ENCODE data around the gene PTPN9.
"Not testable (repeated sequence)": the region's sequence is repeated elsewhere in the genome, so short reads cannot be mapped to it uniquely, and the experiment has no call there.

PTPN9 gene

GRCh38 chr15:75452865-75453702 is 126.0 kb downstream of the PTPN9 start:
- DNase-seq = peak; percentile 25

GRCh38 chr15:75452364-75452864 is 126.7 kb downstream of the PTPN9 start:
- peak; percentile 68 for DNase-seq

GRCh38 chr15:75451674-75452363 is 127.3 kb downstream of the PTPN9 start, which contains the start of gene SIN3A:
Gene SIN3A (minus strand): TSS chr15:75451690. CDS start chr15:75430375, 21,315 bp downstream.
- DNase-seq = peak; percentile 99

GRCh38 chr15:75451202-75451673 is 127.9 kb downstream of the PTPN9 start:
- DNase-seq = no peak

- DNase-seq = peak; percentile 96
Observed at GRCh38 chr15:75450307-75451201, 128.6 kb downstream of the PTPN9 start.

- no peak for DNase-seq
Observed at GRCh38 chr15:75449585-75450306, 129.4 kb downstream of the PTPN9 start.

GRCh38 chr15:75448171-75448570 is 130.9 kb downstream of the PTPN9 start:
- not testable (repeated sequence) for DNase-seq

- no peak for DNase-seq
Observed at GRCh38 chr15:75446151-75446550, 133.0 kb downstream of the PTPN9 start.

GRCh38 chr15:75445324-75445723 is 133.8 kb downstream of the PTPN9 start:
- DNase-seq = not testable (repeated sequence)

GRCh38 chr15:75443972-75444453 is 135.1 kb downstream of the PTPN9 start:
- DNase-seq = not testable (repeated sequence)

- DNase-seq = no peak
Observed at GRCh38 chr15:75437721-75438120, 141.4 kb downstream of the PTPN9 start.

GRCh38 chr15:75436881-75437280 is 142.2 kb downstream of the PTPN9 start:
- no peak for DNase-seq

GRCh38 chr15:75431682-75432081 is 147.4 kb downstream of the PTPN9 start:
- DNase-seq = no peak

GRCh38 chr15:75431270-75431669 is 147.8 kb downstream of the PTPN9 start:
- no peak for DNase-seq

GRCh38 chr15:75430259-75430658 is 148.9 kb downstream of the PTPN9 start:
- no peak for DNase-seq

- no peak for DNase-seq
Observed at GRCh38 chr15:75428152-75428551, 151.0 kb downstream of the PTPN9 start.

- DNase-seq = no peak
Observed at GRCh38 chr15:75425966-75426500, 153.1 kb downstream of the PTPN9 start.

GRCh38 chr15:75422554-75422953 is 156.6 kb downstream of the PTPN9 start:
- DNase-seq = no peak

- no peak for DNase-seq
Observed at GRCh38 chr15:75420698-75421097, 158.4 kb downstream of the PTPN9 start.

GRCh38 chr15:75416584-75416983 is 162.5 kb downstream of the PTPN9 start:
- DNase-seq = no peak

All from effector CD4-positive, alpha-beta T cell (primary cell).